ENCODE data around the gene TARP.

Gene TARP

DNA sequence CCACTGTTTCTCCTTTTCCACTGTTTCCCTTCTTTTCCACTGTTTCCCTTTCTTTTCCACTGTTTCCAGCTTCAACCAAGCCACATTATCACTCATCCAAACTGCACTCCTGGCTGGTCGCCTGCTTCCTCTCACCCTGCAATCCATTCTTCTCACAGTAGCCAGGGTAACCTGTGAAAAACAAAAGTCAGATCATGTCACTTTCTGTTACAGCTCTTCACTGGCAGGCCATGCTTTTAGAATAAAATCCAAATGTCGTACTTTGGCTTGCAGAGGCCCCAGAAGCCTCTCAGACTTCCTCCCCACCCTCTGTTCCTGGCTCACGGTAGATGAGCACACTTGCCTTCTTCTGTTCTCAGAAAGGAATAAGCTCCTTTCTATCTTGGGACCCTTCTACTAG, 61.5 kb downstream of the TARP start:
- DNase-seq = no peak

GRCh38 chr7:38211486-38211885, 62.0 kb downstream of the TARP start:
- DNase-seq = no peak
